ENCODE results near the gene RIPK3.

DNA sequence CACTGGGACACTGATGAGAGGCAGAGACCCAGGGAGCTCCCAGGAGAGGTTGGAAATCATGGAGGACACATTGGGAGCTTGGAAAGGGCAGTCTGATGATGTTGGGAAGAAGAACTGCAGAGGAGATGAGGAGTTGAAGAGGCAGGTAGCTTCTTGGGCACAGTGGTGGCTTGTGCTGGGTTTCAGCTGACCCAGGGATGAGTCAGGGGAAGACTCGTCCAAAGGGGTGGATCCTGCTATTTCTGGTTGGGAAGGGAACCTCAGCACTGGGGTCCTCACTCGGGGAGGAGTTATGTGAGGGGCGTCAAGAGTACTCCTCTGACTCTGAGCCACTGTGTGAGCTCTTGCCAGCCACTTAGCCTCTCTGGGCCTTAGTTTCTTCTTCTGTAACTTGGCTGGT is 16.4 kb downstream of the RIPK3 start:
- TF ChIP-seq, protein P1, sequence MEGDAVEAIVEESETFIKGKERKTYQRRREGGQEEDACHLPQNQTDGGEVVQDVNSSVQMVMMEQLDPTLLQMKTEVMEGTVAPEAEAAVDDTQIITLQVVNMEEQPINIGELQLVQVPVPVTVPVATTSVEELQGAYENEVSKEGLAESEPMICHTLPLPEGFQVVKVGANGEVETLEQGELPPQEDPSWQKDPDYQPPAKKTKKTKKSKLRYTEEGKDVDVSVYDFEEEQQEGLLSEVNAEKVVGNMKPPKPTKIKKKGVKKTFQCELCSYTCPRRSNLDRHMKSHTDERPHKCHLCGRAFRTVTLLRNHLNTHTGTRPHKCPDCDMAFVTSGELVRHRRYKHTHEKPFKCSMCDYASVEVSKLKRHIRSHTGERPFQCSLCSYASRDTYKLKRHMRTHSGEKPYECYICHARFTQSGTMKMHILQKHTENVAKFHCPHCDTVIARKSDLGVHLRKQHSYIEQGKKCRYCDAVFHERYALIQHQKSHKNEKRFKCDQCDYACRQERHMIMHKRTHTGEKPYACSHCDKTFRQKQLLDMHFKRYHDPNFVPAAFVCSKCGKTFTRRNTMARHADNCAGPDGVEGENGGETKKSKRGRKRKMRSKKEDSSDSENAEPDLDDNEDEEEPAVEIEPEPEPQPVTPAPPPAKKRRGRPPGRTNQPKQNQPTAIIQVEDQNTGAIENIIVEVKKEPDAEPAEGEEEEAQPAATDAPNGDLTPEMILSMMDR (IDR thresholded peaks at IDR 0.05): no peak
- TF ChIP-seq POLR2A (IDR thresholded peaks at IDR 0.05): no peak
